NCI-H2107 treated with DMSO at 0.1 percent for 48 hours (cell line): ENCODE measurements around the gene ALG12.
"Not testable (repeated sequence)": the region's sequence is repeated elsewhere in the genome, so short reads cannot be mapped to it uniquely, and the experiment has no call there.

Experiments
- DNase-seq: peaks from one replicate; lab custom pipeline; 2025; ENCODE audit not compliant: unreplicated experiment; lab: John Stamatoyannopoulos, UW

ALG12 gene

DNA sequence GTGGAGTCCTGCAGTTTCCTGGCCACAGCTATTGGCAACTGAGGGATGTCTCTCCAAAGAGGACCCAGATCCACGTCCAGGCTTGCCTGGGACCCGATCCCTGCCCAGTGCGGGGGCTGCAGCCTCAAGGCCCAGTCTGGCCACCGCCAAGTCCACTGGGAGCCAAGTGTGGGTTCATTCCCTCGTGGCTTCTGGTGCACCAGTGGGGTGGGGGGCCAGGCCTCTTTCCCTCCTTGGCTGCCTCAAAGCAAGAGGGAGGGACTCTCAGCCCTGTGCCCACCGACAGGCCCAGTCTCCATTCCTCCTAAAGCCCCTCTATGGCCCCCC lies 29.0 kb upstream of the ALG12 start:
- DNase-seq: no peak

DNA sequence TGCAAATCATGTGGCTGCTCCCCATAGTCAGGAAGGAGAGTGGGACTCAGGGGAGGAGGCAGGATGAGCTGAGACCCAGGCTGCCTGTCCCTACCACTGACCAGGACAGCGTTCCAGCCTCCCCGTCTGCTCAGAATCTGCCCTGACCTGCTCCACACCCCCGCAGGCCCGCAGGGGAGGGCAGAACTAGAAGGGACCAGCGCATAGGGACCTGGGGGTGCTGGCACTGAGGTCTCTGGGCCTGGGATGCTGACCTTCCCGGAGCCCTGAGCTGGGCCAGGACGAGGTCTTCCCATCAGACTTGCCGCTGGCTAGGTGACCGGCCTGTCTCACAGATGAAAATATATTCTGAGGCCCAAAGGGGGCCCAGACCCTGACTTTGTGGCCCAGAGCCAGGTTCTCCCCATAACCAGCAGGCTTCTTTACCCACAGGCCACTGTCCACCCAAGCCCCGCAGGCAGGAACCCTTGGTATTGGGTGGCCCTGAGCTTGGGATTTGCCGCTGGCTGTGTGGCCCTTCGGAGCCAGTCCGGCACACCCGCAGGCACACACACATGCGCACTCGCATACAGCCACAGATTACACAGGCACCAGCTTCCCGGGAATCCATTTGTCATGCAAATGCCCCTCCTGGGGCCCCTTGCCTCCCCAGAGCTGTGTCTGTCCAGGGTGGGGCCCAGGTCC lies 28.5 kb upstream of the ALG12 start:
- DNase-seq: no peak

GRCh38 chr22:49945042-49945794 lies 27.0 kb upstream of the ALG12 start:
- DNase-seq: not testable (repeated sequence)

DNA sequence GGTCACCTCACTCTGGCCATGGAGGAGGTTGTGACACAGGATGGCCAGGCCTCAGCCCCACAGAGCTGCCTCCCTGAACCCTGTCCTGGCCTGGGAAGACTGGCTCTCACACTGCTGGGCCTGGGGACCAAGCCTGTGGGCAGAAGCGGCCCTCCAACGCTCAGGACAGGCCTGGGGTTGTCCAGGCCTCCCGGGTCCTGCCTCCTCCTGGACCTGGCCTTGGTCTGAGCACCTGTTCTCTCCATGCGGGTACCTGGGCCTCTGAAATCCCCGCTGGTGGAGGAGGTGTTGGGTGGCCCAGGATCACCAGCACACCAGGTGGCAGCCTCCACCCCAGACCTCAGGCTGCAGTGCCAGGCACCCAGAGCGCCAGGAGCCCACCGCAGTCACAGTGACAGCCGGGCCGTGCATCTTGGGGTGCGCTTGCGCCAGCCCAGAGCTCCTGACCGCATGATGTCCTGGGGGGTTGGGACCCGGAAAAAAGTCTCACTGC lies 26.2 kb upstream of the ALG12 start:
- DNase-seq: no peak

GRCh38 chr22:49943771-49944398 lies 25.6 kb upstream of the ALG12 start:
- no peak for DNase-seq

DNA sequence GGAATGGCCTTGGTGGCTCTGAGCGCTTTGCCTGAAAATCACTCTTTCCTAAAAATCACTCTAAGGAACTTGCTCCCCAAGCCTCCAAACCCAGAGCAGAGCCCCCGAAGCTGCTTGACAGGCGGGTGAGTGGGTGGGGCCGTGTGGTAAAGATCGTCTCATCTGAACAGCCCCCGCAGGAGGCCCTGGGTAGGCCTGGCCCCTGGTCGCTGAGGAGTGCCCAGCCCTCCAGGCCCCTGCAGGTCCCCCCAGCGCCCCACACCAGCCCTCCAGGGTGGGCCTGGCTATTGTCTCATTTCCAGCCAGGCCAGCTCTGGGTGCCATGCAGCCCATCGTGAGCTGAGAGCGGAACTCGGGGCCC lies 25.1 kb upstream of the ALG12 start:
- DNase-seq: no peak

DNA sequence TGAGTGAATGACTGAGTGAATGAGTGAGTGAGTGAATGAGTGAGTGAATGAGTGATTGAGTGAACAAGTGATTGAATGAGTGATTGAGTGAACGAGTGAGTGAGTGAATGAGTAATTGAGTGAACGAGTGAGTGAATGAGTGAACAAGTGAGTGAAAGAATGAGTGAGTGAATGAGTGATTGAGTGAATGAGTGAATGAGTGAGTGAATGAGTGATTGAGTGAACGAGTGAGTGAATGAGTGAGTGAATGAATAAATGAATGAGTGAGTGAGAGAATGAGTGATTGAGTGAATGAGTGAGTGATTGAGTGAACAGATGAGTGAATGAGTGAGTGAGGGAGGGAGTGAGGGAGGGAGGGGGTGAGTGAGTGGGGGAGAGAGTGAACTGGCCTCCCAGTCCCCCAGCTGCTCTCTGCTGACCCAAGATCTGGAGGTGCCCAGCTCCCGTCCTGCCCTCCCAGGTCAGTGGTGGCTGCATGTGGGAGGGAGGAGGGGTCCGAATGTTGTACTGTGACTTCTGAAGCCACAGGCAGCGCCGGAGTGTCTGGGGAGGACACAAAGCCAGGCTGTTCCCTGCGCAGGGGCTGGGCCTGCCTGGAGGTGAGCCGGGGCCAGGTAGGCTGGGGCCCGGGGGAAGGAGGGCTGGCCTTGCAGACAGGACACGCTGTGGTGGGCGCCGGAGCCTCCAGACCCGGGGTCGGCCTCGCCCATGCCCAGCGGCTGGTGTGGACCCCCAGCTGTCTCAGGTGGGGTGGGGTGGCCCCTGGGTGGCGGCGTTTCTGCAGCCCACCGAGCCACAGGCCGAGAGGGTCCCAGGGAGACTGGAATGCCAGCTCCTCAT lies 24.5 kb upstream of the ALG12 start:
- DNase-seq: no peak

- DNase-seq: no peak
Observed at GRCh38 chr22:49941507-49942316, 23.5 kb upstream of the ALG12 start.

DNA sequence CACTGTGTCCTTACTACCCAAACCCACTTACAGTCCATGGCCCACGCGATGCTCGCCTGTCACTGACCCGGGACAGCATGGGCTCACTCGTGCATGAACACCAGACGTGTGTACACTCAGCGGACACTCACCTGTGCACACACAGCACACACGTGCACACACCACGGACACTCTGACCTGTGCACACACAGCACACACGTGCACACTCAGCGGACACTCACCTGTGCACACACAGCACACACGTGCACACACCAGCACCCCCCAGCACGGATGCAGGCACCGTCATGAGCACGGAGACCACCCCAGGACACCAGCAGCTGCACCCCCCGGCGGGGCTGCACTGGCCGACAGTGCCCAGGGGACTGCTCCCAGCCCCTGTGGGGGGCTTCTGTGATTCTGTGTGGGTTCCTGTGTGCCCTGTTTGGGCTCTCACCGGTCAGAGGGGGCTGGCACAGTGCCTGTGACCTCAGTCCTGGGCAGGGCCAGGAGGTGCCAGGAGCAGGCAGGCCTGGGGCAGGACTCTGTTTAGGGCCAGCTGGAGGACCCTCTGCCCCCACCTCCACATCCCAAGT lies 20.4 kb upstream of the ALG12 start:
- DNase-seq: no peak

DNA sequence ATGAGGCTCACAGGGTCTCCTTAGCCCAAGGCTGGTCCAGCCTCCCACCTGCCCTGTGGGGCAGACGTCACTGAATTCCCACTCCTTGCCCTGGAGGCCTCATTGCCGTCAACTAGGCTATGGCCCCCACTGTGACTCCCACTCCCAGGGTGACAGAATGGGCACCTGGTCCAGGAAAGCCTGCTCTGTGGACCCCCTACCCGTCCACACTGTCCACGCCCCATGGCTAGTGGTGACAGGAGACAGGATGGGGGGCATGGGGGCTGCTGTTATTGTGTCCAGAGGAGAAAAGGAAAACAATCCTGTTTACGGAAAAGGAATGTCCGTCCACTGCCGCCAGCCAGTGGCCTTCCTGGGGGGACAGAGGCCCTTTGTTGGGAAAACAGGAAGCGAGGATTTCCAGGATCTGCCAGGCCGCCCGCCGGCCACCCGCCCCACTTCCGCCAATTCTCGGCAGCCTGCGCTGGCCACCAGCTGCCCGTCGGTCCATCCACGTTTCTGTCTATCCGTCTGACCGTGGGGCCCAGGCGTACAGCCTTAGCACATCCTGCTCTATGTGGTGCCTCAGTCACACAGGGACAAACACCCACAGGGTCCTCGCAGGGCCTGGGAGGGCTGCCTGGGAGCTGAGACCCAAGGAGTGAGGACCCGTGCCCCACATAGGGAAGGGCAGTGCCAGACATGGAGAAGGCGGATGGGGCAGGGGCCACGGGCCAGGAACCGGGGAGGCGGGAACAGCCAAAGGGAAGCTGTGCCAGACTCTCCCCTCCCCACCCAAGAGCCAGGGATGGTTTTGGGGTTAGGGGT lies 19.7 kb upstream of the ALG12 start:
- DNase-seq: no peak

DNA sequence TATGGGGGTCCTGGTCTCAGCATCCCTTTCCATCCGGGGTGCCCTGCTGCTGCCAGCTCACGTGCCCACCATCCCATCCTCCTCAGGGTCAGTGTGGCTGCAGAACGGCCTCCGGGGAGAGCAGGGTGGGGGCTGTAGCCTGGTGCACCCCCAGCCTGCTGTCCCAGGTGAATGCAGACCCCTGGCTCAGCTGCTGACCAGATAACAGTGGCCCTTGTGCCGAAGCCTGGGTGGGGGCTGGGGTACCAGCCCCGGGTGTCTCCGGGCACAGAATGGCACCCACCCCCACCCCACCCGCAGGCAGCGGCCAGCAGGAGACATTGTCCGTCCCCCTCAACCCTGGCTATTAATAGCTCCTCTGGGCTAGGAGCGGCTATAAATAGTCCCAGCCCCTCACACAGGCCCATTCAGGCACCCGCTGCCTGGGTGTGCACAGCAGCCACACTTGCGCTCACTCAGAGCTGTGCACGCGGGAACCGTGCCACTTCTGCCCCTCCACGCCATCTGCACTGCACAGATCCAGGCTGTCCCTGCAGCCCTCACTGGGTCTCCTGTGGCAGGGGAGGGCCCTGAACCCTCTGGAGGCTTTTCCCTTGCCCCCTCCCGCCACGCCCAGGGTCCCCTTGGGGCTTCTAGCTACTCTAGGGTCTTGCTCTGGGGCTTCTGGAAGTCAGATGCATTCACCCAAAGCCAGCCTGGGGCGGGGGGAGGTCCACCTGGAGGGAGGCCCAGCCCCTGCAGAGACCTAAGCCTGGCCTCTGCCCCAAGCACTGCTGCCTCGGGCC lies 18.9 kb upstream of the ALG12 start:
- DNase-seq: no peak

DNA sequence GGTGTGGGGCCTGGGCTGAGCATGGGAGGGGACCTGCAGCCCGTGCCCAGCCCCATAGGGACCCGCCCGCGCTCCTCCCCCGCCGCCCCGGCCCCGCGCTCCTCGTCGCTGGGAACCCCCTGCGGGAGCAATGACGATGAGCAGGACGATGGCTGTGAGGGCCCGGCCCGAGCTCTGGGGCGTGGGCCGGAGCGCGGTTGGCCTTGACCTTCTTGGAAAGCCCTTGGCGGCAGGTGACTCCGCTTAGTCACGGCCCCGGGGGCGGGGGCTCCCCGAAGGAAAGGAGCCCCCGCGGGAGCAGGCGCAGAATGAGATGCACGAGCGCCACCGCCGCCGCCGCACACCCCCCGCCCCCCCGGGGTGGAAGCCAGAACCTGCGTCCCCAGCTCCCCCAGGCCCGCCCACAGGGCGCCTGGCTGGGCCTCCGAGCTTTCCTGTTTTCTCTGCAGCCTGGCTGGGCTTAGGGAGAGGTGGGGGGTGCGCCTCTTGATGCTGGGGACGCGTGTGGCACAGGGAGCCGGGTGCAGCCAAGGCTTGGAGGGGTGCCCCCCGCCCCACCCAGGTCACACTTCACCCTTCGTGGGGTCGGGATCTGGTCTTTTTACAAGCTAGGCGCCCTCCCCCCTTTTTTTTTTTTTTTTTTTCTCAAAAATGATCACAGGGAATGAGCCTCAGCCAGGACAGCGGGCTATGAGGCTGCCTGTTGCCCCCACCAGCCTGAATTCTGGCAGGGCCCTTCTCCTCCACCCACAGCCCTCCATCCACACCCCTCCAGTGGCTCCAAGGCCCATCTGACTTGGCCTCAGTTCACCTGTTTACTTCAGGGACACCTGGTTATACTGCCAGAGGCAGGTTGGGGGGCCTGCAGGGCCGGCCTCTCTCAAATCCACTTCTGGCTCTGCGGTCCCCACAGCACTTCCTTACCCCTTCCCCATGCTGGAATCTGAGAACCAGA lies 18.1 kb upstream of the ALG12 start:
- no peak for DNase-seq

- no peak for DNase-seq
Observed at GRCh38 chr22:49935561-49935960, 17.3 kb upstream of the ALG12 start.

GRCh38 chr22:49934891-49935557 lies 16.8 kb upstream of the ALG12 start:
- DNase-seq: no peak

GRCh38 chr22:49934160-49934890 lies 16.1 kb upstream of the ALG12 start:
- DNase-seq: no peak
